NK-92 (cell line): Measurements from ENCODE around the gene GBA3.

ENCODE experiments used
- DNase-seq: peaks from one replicate; lab custom pipeline; 2025; ENCODE audit not compliant: unreplicated experiment; lab: John Stamatoyannopoulos, UW

GBA3 gene

GRCh38 chr4:22692736-22693135 is at the start of gene GBA3:
Gene GBA3 (plus strand): TSS chr4:22692937.
- DNase-seq, result no peak

DNA sequence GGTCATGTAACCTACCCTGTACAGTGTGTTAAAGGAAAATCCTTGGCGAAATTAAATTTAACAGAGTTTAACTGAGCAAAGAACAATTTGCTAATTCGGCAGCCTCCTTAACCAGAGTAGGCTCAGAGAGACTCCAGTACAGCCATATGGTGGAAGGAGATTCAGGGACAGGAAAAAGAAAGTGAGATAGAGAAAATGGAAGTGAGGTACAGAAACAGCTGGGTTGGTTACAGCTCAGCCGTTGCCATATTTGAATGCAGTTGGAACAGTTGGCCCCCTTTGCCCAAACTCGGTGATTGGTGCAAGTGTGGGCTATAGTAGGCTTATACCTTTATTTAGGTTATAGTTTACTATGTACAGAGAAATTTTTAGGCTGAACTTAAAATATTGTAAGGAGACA is 48.8 kb upstream of the GBA3 start:
- DNase-seq, result no peak

DNA sequence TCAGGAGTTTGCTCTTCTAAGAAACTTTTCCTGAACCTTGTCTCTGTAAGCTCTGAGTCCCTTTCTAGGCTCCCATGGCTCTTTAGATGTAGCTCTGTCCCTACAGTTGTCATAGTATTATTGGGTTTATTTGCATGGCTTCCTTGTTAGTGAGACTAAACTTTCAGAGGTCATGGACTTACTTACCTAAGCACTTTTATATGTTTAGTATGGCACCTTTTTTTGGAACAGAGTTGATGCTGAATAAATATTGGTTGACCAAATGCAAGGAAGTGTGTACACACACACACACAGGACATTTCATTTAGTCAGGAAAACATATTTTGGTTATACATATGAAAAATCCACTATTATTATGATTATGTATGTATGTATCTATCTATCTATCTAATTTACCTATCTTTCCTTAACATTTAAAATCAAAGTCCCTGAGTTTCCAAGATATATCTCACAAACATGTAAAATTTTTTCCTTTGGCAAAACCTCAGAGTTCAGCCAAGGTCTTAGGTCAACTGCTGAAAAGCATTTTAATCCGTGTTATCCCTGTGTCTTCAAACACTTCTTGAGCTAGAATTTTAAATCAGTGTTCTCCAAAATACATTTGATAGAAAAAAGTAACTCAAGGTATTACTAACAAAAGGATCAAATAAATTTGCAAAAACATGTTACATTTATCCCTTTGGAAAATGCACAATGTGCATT is 47.1 kb upstream of the GBA3 start:
- no peak for DNase-seq

- DNase-seq, result no peak
Measured at GRCh38 chr4:22648996-22649395, 43.7 kb upstream of the GBA3 start.

GRCh38 chr4:22650771-22651170 is 42.0 kb upstream of the GBA3 start:
- no peak for DNase-seq

DNA sequence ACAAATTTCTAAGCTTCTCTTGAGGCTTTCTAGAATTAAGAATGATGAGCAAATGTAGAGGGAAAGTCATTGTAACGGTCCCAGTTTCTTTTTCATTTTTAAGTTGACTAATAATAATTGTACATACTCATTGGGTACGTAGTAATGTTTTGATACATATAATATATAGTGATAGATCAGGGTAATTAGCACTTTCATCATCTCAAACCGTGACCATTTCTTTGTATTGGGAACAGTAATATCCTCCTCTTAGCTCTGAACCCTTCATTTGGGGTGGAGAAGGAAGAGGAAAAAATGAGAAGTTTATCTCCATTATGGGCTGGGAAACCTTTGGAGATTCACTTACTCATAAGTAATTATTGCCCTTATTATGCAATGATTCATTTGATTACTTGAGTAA is 39.0 kb upstream of the GBA3 start:
- DNase-seq, result no peak

GRCh38 chr4:22661443-22661842 is 31.3 kb upstream of the GBA3 start:
- no peak for DNase-seq

DNA sequence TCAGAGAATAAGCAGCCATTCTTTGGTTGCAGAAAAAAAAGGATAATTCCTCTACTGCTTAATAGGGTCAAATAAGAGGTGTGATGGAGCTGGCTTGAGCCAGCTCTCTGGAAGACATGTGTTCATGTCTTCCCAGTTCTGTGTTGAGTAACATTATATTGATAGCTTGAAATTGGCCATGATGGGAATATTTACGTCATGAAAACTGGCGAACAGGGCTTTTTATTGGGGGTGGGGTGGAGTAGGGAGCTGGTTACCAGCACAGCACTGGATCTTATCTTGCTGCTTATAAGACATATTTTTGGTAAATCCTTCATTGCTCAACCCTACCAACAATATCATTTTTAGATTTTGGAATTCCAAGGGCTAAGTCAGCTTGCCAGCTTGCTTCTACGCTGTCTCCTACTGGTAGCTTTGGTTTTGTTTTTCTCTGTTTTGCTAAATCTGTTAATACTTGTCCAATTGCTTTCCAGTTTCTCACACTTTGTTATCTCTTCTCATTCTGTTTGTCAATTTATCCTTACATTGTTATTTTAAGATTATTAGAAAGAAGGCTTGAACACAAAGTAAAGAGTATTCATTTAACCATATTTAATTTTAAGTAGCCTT is 25.3 kb upstream of the GBA3 start:
- DNase-seq, result no peak

DNA sequence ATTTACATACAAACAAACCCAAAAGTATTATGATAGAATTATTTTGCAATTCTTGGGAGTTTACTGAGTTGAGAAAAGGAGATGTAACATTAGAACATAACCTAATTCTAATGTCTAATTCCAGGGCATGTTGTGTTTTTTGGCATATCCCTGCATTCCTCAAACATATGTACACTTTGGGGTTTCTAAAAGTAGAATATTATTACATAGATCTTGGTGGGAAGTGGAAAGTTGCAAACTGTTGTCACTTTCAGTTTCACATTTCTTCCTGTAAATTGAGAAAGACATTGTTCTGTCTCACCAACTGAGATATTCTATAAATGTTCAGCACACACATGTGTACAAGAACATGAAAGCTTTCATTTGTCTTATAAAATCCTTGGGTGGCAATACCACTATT is 24.4 kb upstream of the GBA3 start:
- no peak for DNase-seq

DNA sequence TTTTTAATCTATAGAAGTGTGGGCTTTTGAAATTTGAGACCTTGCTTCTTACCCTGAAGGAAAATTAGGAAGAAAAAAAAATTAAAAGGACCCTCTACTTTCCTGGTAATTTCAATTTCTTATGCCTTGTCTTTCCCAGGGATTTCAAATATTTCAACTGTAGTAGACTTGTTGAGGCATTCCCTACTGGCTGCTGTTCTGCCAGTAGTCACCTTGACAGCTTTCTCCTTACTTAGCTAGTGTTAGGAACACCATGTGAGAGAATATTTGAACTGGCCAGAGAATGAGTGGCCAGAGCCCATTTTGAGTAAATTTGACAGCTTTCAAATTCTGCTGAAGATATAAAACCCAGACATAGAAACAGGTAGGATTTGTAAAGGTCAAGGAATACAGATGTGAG is 24.0 kb upstream of the GBA3 start:
- DNase-seq, result no peak

DNA sequence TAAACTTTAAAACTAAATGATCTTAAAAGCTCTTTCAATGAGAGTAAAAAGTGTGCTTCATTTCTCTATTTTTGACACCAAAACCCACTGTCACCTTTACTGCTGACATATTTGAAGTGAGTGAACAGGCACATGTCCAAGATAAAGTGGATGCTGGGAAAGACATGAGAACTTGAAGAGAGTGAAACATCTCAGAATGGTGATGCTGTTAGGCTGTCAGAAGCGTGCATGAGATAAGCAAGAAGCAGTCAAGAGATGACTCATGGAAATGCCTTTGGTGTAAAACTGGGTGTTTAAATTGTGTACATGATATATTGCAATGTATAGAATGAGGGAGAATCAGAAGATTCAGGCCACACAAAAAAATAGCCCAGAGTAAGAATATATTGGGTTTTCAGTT is 21.8 kb upstream of the GBA3 start:
- no peak for DNase-seq

GRCh38 chr4:22672519-22672918 is 20.2 kb upstream of the GBA3 start:
- DNase-seq, result no peak

GRCh38 chr4:22672944-22673343 is 19.8 kb upstream of the GBA3 start:
- no peak for DNase-seq

DNA sequence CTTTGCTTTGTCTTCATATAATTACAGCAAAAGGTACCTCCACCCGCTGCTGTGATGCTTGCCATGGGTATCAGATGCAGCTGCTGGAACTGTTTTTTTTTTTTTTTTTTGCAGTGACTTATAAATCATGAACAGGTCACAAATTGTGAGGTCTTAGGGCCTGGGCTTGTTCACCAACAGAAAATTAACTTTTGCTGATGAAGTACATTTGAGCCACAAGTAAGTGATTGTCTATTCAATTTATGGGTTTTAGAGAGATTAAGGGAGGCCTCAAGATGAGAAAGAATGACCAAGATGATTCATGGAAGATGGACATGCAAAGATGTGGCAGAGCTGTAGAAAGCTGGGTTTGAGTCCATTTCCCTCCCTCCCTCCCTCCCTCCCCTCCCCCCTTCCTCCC is 18.0 kb upstream of the GBA3 start:
- DNase-seq, result no peak

GRCh38 chr4:22676063-22676462 is 16.7 kb upstream of the GBA3 start:
- DNase-seq, result no peak

DNA sequence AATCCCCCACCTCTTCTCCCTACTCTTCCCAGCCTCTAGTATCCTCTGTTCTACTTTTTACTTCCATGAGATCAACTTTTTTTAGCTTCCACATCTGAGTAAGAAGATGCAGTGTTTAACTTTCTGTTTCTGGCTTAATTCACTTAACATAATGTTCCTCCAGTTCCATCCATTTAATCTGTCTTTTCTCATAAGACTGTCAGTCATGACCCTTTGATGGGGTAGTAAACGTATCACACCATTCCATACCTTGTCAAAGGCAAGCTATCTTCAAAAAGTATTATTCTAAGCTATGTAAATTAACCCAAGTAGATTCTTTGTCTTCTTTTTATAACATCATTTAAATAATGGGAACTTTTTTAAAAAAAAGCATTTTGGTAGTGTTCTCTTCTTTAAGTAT is 15.0 kb upstream of the GBA3 start:
- no peak for DNase-seq

- no peak for DNase-seq
Measured at GRCh38 chr4:22678940-22679854, 13.5 kb upstream of the GBA3 start.

DNA sequence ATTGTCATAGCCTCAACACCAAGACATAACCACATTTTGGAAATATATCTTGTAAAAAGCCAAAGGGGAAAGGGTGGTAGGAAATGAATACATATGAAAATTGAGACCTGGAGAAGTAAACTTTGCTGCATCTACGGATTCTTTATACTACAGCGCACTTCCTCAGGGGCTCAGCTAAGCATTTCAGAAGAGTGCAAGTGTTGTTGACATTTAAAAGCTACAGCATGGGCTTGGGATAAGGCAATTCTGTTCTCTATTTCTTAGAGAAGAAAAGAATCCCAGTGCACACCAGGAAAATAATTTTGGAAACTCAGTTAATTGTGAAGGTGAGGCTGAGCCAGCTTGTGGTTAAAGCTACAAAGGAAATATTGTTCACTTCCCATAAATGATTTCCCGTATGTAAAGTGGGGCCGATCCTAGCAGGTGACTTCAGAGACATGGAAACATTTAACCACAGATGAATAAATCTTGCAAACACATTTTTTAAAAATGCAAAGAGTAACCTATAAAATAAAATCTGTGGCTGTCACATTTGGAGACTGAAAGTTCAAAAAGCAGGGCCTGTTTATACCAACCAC is 12.6 kb upstream of the GBA3 start:
- no peak for DNase-seq

GRCh38 chr4:22683726-22684125 is 9.0 kb upstream of the GBA3 start:
- DNase-seq, result no peak

DNA sequence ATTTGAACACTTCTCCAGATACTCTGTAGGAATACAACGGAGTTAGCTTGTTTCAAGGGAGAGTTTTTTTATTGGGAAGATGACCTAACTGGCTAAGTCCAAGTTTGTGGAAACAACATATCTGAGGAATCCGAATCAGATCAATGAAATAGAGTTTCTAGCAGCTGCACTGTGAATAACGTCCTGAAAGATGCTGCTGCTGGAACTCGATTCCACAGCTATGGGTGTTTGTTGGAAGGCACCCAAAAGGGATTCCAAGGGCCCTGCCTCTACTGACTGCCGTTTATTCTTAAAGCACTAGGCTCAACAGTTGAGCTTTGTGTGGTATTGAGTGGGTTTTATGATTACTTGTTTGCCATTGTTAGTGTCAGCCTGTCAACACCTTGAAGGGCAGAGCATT is 6.6 kb upstream of the GBA3 start:
- DNase-seq, result no peak

GRCh38 chr4:22688236-22688635 is 4.5 kb upstream of the GBA3 start:
- no peak for DNase-seq

- DNase-seq, result no peak
Measured at GRCh38 chr4:22689428-22689827, 3.3 kb upstream of the GBA3 start.
